Right cardiac atrium (tissue), 5 donors: ENCODE results near the gene LRMDA. TPM values are rescaled to one million over a fixed set of nuclear protein-coding genes. Genes with fewer than 3 reads are reported as not detected.

Source experiments
- ATAC-seq, 2 donors: fragments of 200-7000 bp; cut with Tn5 transposase; one replicate each; pipeline versions ENCODE4 v1.8.0 to v1.9.1; 2020; ENCODE audit warnings: moderate library complexity in 2 of 2, mild to moderate bottlenecking in 1 of 2
- DNase-seq, 3 donors: peaks; one replicate each; pipeline ENCODE4 v3.0.0-alpha.2; 2020
- H3K27ac ChIP-seq: one replicate; pipeline ENCODE4 v1.5.1; 2013; ENCODE audit warnings: mild to moderate bottlenecking, low read length, control low read depth, moderate library complexity
- H3K27me3 ChIP-seq: one replicate; pipeline ENCODE4 v1.6.1; 2013; ENCODE audit not compliant: control insufficient read depth, insufficient read depth
- H3K4me1 ChIP-seq: one replicate; pipeline ENCODE4 v1.6.1; 2013; ENCODE audit warnings: low read length; ENCODE audit not compliant: control insufficient read depth, insufficient read depth
- H3K4me3 ChIP-seq: one replicate; pipeline ENCODE4 v1.5.1; 2013; ENCODE audit warnings: low read length, control low read depth
- H3K9me3 ChIP-seq: one replicate; pipeline ENCODE4 v1.6.1; 2013; ENCODE audit warnings: low read length; ENCODE audit not compliant: control insufficient read depth
- WGBS: extraction: QIAGEN DNeasy Blood & Tissue Kit; methylation state at CpG from one replicate; pipeline ENCODE4 v1.1.7; 2013; 5-methylcytosine and 5-hydroxymethylcytosine counted together
- intact Hi-C, 4 donors: fragments of 100-400 bp; cut with DNase I; formaldehyde crosslinking; loops; one replicate each; pipeline versions ENCODE4 v1.11.0 to v1.14.0; 2022 to 2023
- polyA plus RNA-seq: library from polyadenylated mRNA; stranded (reverse); fragments of 200-250 nt; gene quantifications from one replicate; pipeline ENCODE4 v1.2.3, GENCODE V29; 2013
- total RNA-seq, 4 donors: library from RNA; stranded (reverse); fragmentation: NEBNext Ultra II Directional; extraction: Animal tissue kit (Norgen Biotek cat#: 25700); gene quantifications; one replicate each; pipeline ENCODE4 v1.2.1, GENCODE V29; 2021
- donor health status: healthy with polysubstance abuse.
- donor health status: DM: no; HTN: yes; CAD: no.
- donor health status: DM: no; HTN: no; CAD: no.
- donor health status: DM: no; HTN: yes; CAD: no; lungs with severe emphysema.
- donor health status: DM: yes; HTN: yes; CAD: no.

Gene LRMDA
- total and polyA plus RNA-seq, 5 donors, result 42.7 to 97.9 (median 48.8) TPM

GRCh38 chr10:76088980-76089379 is 657.6 kb downstream of the LRMDA start:
- H3K4me1 ChIP-seq, result no peaks in the 10 kb centered on the region
- no peak overlapping the region for H3K27ac ChIP-seq
- WGBS, result 90% methylated on average over 3 of the region's 3 CpGs
- ATAC-seq (no peak), DNase-seq (no peak)
- intact Hi-C loops, result no loop called here
- H3K9me3 ChIP-seq, result no peaks in the 10 kb centered on the region
- H3K27me3 ChIP-seq, result no peaks in the 10 kb centered on the region
- H3K4me3 ChIP-seq, result no peak overlapping the region

- intact Hi-C loops, result no loop called here
- 80% methylated on average over 12 of the region's 12 CpGs for WGBS
- Histone ChIP-seq H3K4me1 (no peaks in the 10 kb centered on the region), H3K9me3 (no peaks in the 10 kb centered on the region), H3K4me3 (no peak overlapping the region), H3K27me3 (no peaks in the 10 kb centered on the region), H3K27ac (no peak overlapping the region)
- DNase-seq (no peak), ATAC-seq (no peak)
Measured at GRCh38 chr10:76089556-76090180, 658.2 kb downstream of the LRMDA start.

DNA sequence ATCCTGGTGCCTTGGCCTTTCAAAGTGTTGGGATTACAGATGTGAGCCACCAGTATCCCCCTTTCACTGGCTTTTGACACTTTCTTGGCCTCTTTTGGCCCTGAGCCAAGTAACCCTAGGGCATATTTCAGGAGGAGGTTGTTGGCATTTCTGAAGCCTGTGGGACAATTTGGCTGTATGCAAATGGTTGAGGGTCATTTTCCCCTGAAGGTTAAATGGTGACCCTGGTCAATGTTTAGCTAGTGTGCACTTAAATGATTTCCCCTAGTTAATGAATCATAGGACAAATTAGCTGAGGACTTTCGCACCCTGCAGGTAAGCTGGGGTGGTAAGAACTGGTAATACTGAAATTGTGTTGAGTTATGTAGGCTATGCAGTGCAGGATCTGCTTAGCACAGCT is 660.5 kb downstream of the LRMDA start:
- intact Hi-C loops, result no loop called here
- DNase-seq (no peak), ATAC-seq (no peak)
- no peaks in the 10 kb centered on the region for H3K9me3 ChIP-seq
- H3K27me3 ChIP-seq, result no peaks in the 10 kb centered on the region
- no peak overlapping the region for H3K27ac ChIP-seq
- no peak overlapping the region for H3K4me3 ChIP-seq
- WGBS, result 98% methylated on average over 1 of the region's 1 CpG
- H3K4me1 ChIP-seq, result no peaks in the 10 kb centered on the region

DNA sequence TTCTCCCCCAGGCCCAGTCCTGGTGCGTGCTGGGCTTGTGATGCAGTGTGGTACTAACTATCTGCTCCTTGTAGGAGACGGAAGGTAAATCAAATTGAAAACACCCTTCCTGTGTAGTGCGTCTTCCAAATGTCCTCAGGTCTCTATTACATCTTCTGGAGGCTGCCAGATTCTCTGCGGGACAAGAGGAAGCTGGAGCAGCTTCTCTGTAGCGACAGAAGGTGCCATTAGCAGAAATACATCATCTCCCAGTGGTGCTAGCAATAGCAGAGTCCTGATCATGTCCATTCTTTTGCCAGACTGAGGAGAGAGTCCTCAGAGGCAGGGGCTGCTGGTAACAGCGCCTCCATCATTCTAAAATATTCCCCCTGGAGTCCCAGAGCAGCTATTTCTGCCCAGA is 675.2 kb downstream of the LRMDA start:
- H3K9me3 ChIP-seq, result no peaks in the 10 kb centered on the region
- H3K4me1 ChIP-seq, result no peaks in the 10 kb centered on the region
- H3K27me3 ChIP-seq, result no peaks in the 10 kb centered on the region
- no peak overlapping the region for H3K4me3 ChIP-seq
- DNase-seq (no peak), ATAC-seq (no peak)
- no peak overlapping the region for H3K27ac ChIP-seq
- WGBS, result 93% methylated on average over 6 of the region's 6 CpGs
- intact Hi-C loops, result no loop called here

DNA sequence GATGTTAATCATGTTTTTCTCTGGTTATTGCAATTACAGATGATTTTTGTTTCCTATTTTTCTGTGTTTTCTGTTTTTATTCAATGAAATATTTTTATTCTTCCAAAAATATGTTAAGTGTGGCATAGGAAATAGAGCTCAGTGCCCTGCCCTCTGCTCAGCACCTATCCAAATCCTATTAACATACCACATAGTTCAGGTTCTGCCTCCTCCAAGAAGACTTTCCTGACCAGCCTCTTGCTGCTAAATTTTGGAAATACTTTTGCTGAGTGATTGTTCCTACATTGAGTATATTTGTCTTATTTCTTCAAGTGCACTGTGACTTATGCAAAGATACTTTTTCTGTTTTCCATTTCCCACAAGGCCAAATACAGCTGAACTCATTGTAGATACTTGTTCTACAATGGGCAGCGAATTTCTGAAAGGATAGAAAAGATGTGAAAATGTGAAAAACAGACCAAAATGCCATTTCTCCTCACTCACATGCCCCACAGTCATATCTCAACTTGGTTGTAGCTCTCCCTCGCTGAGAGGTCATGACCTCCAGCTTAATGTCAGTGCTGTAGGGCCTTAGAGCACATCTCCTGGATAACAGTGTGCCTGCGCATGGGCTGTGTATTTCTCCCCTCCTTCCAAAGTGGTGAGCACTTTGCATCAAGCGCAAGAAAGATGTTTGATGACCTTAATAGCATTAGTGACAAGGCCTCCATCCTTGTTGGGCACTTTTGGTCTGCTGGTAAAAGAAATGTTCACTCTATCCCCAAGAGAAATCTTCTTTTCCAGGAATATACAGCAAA is 677.3 kb downstream of the LRMDA start:
- WGBS, result 89% methylated on average over 4 of the region's 4 CpGs
- no peak for ATAC-seq

DNA sequence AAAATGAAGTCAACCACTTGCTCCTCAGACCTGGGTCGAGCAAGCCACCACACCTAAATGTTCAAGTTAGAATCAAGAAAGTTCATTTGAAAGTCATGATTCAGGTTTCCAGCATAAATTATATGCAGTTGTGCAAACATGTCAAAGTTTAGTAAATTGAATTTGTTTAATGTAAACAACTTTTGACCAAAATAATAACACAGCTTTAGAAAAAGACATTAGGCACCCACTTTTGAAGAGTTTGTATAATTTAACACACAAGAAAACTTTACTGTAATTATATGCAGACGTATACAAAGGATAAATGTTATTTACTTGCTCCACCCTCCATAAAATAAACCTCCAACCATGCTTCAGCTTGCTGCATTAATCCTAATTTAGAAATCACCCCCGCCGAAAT is 680.0 kb downstream of the LRMDA start:
- WGBS, result 72% methylated on average over 4 of the region's 4 CpGs
- DNase-seq, result no peak
- no peak overlapping the region for H3K27ac ChIP-seq
- H3K4me3 ChIP-seq, result no peak overlapping the region
- no peak for ATAC-seq
- intact Hi-C loops, result loop anchor here in 1 of 4 donors (10.0 kb wide), 1 partner anchor 193 kb away; no protein-coding TSS in a partner anchor
- H3K9me3 ChIP-seq, result no peaks in the 10 kb centered on the region
- no peaks in the 10 kb centered on the region for H3K27me3 ChIP-seq
- peaks cover 2% of the 10 kb centered on the region for H3K4me1 ChIP-seq

More for the DNA sequence above, 677.3 kb downstream of the LRMDA start:
- Histone ChIP-seq H3K4me1 (peaks cover 2% of the 10 kb centered on the region), H3K27me3 (no peaks in the 10 kb centered on the region), H3K27ac (no peak overlapping the region), H3K4me3 (no peak overlapping the region), H3K9me3 (no peaks in the 10 kb centered on the region)
- no peak for DNase-seq
- intact Hi-C loops, result no loop called here

GRCh38 chr10:76111986-76112825 is 680.8 kb downstream of the LRMDA start:
- Histone ChIP-seq H3K4me3 (peak overlapping the region; percentile 31), H3K4me1 (peaks cover 2% of the 10 kb centered on the region), H3K27ac (no peak overlapping the region), H3K27me3 (no peaks in the 10 kb centered on the region), H3K9me3 (no peaks in the 10 kb centered on the region)
- 41% methylated on average over 33 of the region's 33 CpGs for WGBS
- intact Hi-C loops, result loop anchor here in 1 of 4 donors (10.0 kb wide), 1 partner anchor 193 kb away; no protein-coding TSS in a partner anchor
- DNase-seq (peak in 2 of 3 donors; percentile 51 to 65), ATAC-seq (peak; percentile 50 to 66)

GRCh38 chr10:76112826-76113150 is 681.4 kb downstream of the LRMDA start:
- ATAC-seq (no peak), DNase-seq (no peak)
- intact Hi-C loops, result loop anchor here in 1 of 4 donors (10.0 kb wide), 1 partner anchor 192 kb away; no protein-coding TSS in a partner anchor
- H3K27ac ChIP-seq, result no peak overlapping the region
- H3K9me3 ChIP-seq, result no peaks in the 10 kb centered on the region
- H3K27me3 ChIP-seq, result no peaks in the 10 kb centered on the region
- peaks cover 2% of the 10 kb centered on the region for H3K4me1 ChIP-seq
- H3K4me3 ChIP-seq, result no peak overlapping the region
- WGBS, result 67% methylated on average over 2 of the region's 2 CpGs

DNA sequence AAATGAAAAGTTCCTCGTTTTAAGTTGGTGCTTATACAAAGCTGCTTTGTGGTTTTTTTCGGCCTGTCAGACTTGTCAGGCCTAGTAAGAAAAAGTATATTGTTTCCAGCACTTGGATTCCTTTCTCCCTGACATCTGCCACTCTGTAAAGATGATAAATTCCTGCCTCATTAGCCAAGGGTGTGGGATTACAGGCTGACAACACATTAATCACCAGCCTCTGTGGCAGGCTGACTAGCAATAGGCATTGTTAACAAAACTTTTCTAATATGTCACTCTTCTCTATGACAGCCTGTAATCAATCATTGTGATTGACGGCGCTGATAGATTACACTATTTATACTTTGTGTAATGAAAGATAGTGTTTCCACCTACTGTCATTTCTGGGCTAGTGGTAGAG is 682.5 kb downstream of the LRMDA start:
- DNase-seq (no peak), ATAC-seq (no peak)
- no peaks in the 10 kb centered on the region for H3K9me3 ChIP-seq
- H3K4me3 ChIP-seq, result no peak overlapping the region
- peaks cover 2% of the 10 kb centered on the region for H3K4me1 ChIP-seq
- intact Hi-C loops, result loop anchor here in 1 of 4 donors (10.0 kb wide), 1 partner anchor 191 kb away; no protein-coding TSS in a partner anchor
- no peaks in the 10 kb centered on the region for H3K27me3 ChIP-seq
- 49% methylated on average over 4 of the region's 4 CpGs for WGBS
- H3K27ac ChIP-seq, result no peak overlapping the region

DNA sequence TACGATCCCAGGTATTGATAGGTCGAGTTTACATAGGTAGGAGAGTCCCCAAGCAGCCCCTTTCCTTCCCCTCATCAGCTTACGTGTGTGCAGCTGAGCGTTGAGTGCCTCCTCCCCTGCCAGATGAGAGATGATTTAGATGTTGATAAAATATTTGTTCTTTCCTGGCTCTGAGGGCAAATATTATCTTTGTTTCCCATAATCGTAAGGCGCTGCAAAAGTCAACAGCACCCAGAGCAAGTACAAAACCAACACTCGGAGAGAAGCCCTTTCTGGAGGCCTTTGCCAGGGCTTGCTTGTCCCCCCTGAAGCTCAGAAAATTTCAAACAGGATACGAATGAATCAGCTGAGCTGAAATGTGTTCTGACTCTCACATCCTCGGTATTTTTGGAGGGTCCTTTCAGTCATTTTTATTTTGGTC is 683.2 kb downstream of the LRMDA start:
- intact Hi-C loops, result loop anchor here in 1 of 4 donors (10.0 kb wide), 1 partner anchor 190 kb away; no protein-coding TSS in a partner anchor
- 63% methylated on average over 9 of the region's 9 CpGs for WGBS
- H3K27me3 ChIP-seq, result no peaks in the 10 kb centered on the region
- ATAC-seq, result no peak
- no peaks in the 10 kb centered on the region for H3K9me3 ChIP-seq
- no peak for DNase-seq
- H3K27ac ChIP-seq, result no peak overlapping the region
- H3K4me3 ChIP-seq, result no peak overlapping the region
- peaks cover 2% of the 10 kb centered on the region for H3K4me1 ChIP-seq

DNA sequence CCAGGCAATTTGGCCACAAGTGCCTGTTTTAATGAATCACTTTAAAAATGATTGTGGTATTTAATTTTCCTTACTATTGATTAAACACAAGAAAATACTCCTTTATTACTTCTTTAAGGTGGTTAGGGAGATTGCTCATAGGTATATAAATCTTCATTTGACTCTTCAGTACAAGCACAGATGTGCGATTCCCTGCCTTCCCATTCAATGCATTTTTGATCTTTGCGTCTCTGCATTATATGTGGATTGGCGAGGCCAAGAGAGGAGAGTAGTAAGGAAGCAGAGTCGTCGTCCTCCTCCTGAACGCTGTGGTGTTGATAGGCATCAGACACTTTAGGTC is 683.7 kb downstream of the LRMDA start:
- Histone ChIP-seq H3K4me1 (peaks cover 2% of the 10 kb centered on the region), H3K4me3 (no peak overlapping the region), H3K27ac (peak overlapping the region; percentile 37), H3K27me3 (no peaks in the 10 kb centered on the region), H3K9me3 (no peaks in the 10 kb centered on the region)
- WGBS, result 64% methylated on average over 6 of the region's 6 CpGs
- DNase-seq, result no peak
- no peak for ATAC-seq
- intact Hi-C loops, result loop anchor here in 1 of 4 donors (10.0 kb wide), 1 partner anchor 190 kb away; no protein-coding TSS in a partner anchor
